ENCODE results near the gene SGMS1.

Gene SGMS1

GRCh38 chr10:50658165-50658564, 34.4 kb upstream of the SGMS1 start:
- H3K4me3 ChIP-seq = no peak overlapping the region
- intact Hi-C loops (cut with DNase I; ENCODE audit: low total_unique reads) = no loop called here
- no peak overlapping the region for H3K27ac ChIP-seq
- no peak for DNase-seq
- H3K4me1 ChIP-seq = no peaks in the 10 kb centered on the region
- H3K9me3 ChIP-seq = no peaks in the 10 kb centered on the region
- H3K36me3 ChIP-seq = no peaks in the 10 kb centered on the region
- TF ChIP-seq, protein P1, sequence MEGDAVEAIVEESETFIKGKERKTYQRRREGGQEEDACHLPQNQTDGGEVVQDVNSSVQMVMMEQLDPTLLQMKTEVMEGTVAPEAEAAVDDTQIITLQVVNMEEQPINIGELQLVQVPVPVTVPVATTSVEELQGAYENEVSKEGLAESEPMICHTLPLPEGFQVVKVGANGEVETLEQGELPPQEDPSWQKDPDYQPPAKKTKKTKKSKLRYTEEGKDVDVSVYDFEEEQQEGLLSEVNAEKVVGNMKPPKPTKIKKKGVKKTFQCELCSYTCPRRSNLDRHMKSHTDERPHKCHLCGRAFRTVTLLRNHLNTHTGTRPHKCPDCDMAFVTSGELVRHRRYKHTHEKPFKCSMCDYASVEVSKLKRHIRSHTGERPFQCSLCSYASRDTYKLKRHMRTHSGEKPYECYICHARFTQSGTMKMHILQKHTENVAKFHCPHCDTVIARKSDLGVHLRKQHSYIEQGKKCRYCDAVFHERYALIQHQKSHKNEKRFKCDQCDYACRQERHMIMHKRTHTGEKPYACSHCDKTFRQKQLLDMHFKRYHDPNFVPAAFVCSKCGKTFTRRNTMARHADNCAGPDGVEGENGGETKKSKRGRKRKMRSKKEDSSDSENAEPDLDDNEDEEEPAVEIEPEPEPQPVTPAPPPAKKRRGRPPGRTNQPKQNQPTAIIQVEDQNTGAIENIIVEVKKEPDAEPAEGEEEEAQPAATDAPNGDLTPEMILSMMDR (IDR thresholded peaks at IDR 0.05) = no peak
- H3K27me3 ChIP-seq = no peaks in the 10 kb centered on the region

GRCh38 chr10:50653758-50654157, 30.0 kb upstream of the SGMS1 start:
- intact Hi-C loops (cut with DNase I; ENCODE audit: low total_unique reads) = no loop called here
- H3K27me3 ChIP-seq = no peaks in the 10 kb centered on the region
- H3K4me3 ChIP-seq = no peak overlapping the region
- no peak for DNase-seq
- H3K27ac ChIP-seq = no peak overlapping the region
- H3K36me3 ChIP-seq = no peaks in the 10 kb centered on the region
- TF ChIP-seq, protein P1 (IDR thresholded peaks at IDR 0.05) = no peak
- no peaks in the 10 kb centered on the region for H3K4me1 ChIP-seq
- no peaks in the 10 kb centered on the region for H3K9me3 ChIP-seq

- H3K4me3 ChIP-seq = no peak overlapping the region
- TF ChIP-seq, protein P1 (IDR thresholded peaks at IDR 0.05) = peak; percentile 52 to 60
- no peak for DNase-seq
Measured at GRCh38 chr10:50653142-50653541, 29.4 kb upstream of the SGMS1 start.

GRCh38 chr10:50651808-50652207, 28.1 kb upstream of the SGMS1 start:
- Histone ChIP-seq H3K9me3 (no peaks in the 10 kb centered on the region), H3K4me3 (no peak overlapping the region), H3K27ac (no peak overlapping the region), H3K27me3 (no peaks in the 10 kb centered on the region), H3K36me3 (no peaks in the 10 kb centered on the region), H3K4me1 (no peaks in the 10 kb centered on the region)
- DNase-seq = no peak
- intact Hi-C loops (cut with DNase I; ENCODE audit: low total_unique reads) = no loop called here
- TF ChIP-seq, protein P1 (IDR thresholded peaks at IDR 0.05) = no peak

More at GRCh38 chr10:50653142-50653541, 29.4 kb upstream of the SGMS1 start:
- Histone ChIP-seq H3K9me3 (no peaks in the 10 kb centered on the region), H3K36me3 (no peaks in the 10 kb centered on the region), H3K27me3 (no peaks in the 10 kb centered on the region), H3K27ac (no peak overlapping the region), H3K4me1 (no peaks in the 10 kb centered on the region)
- intact Hi-C loops (cut with DNase I; ENCODE audit: low total_unique reads) = no loop called here

- intact Hi-C loops (cut with DNase I; ENCODE audit: low total_unique reads) = no loop called here
- H3K27me3 ChIP-seq = no peaks in the 10 kb centered on the region
- no peaks in the 10 kb centered on the region for H3K36me3 ChIP-seq
- no peak overlapping the region for H3K27ac ChIP-seq
- no peak for DNase-seq
- no peak overlapping the region for H3K4me3 ChIP-seq
- TF ChIP-seq, protein P1 (IDR thresholded peaks at IDR 0.05) = no peak
- no peaks in the 10 kb centered on the region for H3K4me1 ChIP-seq
- no peaks in the 10 kb centered on the region for H3K9me3 ChIP-seq
Measured at GRCh38 chr10:50650481-50650880, 26.7 kb upstream of the SGMS1 start.

- Histone ChIP-seq H3K9me3 (no peaks in the 10 kb centered on the region), H3K36me3 (no peaks in the 10 kb centered on the region), H3K4me3 (no peak overlapping the region), H3K4me1 (no peaks in the 10 kb centered on the region), H3K27ac (no peak overlapping the region), H3K27me3 (no peaks in the 10 kb centered on the region)
- intact Hi-C loops (cut with DNase I; ENCODE audit: low total_unique reads) = no loop called here
- TF ChIP-seq, protein P1 (IDR thresholded peaks at IDR 0.05) = no peak
- DNase-seq = no peak
Measured at GRCh38 chr10:50648935-50649227, 25.1 kb upstream of the SGMS1 start.
